Stomach (tissue), 4 donors: ENCODE measurements around the gene TMEM167B.

Source experiments
- CTCF ChIP-seq, 7 experiments: fragments of 450-650 bp in 4 of 7; fragments of 200-600 bp in 3 of 7; sonication (generic) in 3 of 7; IDR thresholded peaks; one replicate each; pipeline ENCODE4 v1.5.1; 2016 to 2019; ENCODE audit warnings: antibody characterized with exemption in 7 of 7, control low read depth in 2 of 7, mild to moderate bottlenecking in 1 of 7
- EP300 ChIP-seq: sonication (generic); formaldehyde crosslinking; IDR thresholded peaks from one replicate; pipeline ENCODE4 v1.6.1; 2017; ENCODE audit warnings: antibody characterized with exemption
- POLR2A ChIP-seq, 4 donors: fragments of 450-650 bp; IDR thresholded peaks; one replicate each; pipeline ENCODE4 v1.6.1; 2016; ENCODE audit warnings: antibody characterized with exemption in 4 of 4, control low read depth in 2 of 4, mild to moderate bottlenecking in 1 of 4, moderate library complexity in 1 of 4

- TF ChIP-seq CTCF (IDR thresholded peaks at IDR 0.05) (no peak), EP300 (no peak), POLR2A (IDR thresholded peaks at IDR 0.05) (no peak)
These were observed 23.7 kb downstream of the TMEM167B start for GRCh38 chr1:109114342-109114674.
